ENCODE results near the gene ROPN1B. TPM values are rescaled to one million over a fixed set of nuclear protein-coding genes. Genes with fewer than 3 reads are reported as not detected.
"Not testable (repeated sequence)": the region's sequence is repeated elsewhere in the genome, so short reads cannot be mapped to it uniquely, and the experiment has no call there.

The ROPN1B gene
- polyA plus RNA-seq, 4 donors, result 0.24 to 1.2 (median 1.1) TPM; not detected in 1

DNA sequence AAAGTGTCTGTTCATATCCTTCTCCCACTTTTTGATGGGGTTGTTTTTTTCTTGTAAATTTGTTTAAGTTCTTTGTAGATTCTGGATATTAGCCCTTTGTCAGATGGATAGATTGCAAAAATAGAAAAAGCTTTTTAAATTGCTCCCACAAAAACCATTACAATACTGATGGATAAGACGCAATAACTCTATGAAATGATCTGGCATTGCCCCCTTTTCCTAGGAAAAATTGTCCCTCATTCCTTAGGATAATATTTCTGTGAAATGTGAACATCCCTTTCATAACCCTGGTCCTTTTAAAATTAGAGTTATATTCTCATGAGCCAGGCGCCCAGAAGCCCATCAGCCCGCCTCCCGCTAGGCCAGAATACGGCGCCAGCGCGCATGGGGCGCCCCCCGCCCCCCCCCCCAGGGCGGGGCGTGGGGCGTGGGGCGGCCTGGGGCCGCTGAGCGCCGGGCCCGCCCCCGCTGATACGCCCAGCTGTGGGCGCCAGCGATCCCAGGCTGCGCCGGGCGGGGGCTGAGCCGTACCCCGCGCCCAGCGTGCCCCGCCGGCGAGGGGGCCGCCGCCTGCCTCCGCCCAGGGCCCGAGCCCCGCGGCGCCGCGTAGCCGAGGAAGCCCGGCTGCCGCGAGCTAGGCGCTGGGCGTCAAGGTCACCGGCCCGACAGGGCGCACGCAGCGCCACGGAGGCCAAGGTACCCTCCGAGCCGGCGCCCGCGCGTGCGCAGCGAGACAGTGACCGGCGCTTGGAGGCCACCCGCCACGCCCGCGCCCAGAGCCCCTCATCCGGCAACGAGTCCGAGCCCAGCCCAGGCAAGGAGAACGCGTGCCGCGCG lies 11.1 kb upstream of the ROPN1B start:
- DNase-seq (ENCODE audit: low read depth in 4 of 4, low spot score in 2 of 4), result no peak

DNA sequence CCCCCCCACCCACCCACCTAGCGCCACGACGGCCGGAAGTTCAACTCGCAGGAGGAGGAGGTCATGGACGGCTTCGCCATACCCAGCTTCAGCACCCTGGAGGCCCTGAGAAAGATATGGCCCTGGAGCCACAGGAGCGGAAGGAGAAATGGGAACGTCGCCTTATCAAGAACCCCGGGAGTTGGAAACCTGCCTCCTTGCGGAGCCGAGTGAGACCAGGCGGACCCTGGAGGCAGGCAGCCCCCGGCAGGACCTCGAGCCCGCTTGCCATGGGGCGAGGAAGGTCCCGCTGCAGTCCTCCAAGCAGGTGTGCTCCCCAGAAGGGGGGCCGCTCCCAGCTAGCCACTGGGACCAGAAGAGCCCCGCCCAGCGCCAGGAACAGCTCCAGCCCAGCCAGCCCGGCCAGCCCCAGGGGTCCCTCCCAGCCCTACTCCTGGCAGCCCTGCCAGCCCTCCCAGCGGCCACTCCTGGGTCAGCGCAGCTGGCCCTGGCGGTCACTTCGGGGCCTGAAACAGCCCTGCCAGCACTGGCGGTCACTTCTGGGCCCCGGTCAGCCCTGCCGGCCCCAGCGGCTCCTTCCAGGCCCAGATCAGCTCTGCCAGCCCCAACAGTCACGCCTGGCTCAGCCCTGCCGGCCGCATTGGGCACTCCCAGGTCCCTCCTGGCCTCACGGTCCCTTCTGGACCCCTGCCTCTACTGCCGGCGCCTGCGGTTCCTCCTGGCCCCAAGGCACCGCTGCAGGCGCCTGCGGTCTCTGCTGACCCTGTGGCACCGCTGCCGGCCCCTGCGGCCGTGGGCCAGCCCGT lies 10.3 kb upstream of the ROPN1B start:
- DNase-seq (ENCODE audit: low read depth in 4 of 4, low spot score in 2 of 4), result no peak

- no peak for DNase-seq (ENCODE audit: low read depth in 4 of 4, low spot score in 2 of 4)
Measured at GRCh38 chr3:125959317-125960065, 9.5 kb upstream of the ROPN1B start.

GRCh38 chr3:125960066-125960424 lies 8.9 kb upstream of the ROPN1B start:
- no peak for DNase-seq (ENCODE audit: low read depth in 4 of 4, low spot score in 2 of 4)

DNA sequence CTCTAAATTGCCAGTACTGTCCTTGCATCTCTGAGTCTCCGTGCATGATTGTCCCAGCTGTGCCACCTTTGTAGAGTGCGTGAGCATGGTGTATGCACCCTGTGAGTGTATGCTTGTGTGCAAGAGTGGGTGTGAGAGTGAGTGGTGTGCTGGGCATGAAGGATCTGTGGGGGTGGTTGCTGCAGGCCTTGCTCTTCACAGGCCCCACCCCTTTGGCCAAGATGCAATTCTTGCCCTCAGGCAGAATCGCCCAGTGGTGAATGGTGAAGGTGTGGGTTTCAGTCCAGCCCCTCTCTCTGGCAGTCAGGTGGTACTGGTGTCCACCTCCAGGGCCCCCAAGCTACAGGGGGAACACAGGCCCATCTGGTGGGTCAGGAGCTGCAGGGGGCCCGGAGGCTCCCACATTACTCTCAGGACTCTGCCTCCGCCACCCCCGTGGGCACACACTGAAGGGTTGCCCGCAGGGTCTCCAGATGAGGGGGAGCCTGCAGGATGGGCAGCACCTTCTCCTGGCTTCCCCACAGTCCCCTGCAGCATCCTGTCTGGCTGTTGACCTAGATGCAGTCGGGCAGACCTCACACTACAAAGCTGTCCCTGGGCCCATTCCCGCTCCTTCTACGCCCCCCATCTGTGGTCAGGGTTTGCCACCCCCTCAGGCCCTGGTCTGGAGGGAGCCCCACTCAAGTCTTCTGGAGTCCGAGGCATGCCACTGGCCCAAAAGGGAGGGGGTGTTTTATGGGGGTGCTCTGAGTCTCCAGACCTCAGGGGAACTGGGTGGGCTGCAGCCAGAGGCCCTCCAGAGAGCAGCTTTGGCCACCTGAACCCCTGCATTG lies 8.3 kb upstream of the ROPN1B start:
- no peak for DNase-seq (ENCODE audit: low read depth in 4 of 4, low spot score in 2 of 4)

DNA sequence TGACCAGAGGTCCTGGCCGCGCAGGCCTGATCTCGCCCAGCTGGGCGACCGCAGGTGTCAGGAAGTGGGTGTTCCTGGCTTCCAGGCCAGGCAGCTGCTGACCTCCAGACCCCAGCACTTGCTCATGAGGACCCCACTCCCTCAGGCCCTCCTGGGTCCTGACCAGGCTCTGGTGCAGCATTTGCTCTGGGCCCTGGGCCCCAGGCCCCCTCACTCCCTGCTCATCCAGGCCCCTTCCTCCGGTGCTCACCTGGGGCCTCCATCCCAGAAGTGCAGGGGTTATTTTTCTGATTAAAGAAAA lies 7.7 kb upstream of the ROPN1B start:
- no peak for DNase-seq (ENCODE audit: low read depth in 4 of 4, low spot score in 2 of 4)

DNA sequence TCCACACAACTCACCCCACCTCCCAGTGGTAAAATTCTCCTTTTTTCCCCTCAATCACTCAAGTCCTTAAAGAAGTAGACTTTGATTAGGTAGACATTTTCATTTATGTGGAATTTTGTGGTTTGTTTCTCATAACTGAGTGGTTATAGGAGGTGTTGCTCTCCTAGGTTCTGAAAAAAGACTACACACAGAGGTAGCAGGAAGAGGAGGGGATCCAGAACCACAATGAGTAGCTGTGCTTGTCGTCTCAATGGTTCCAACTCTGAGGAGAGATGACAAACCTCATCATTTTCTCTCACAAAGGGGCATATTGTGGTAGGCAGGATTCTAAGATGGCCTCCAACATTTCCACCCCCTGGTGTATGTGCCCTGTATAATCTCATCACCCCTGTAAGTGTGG lies 5.1 kb upstream of the ROPN1B start:
- DNase-seq (ENCODE audit: low read depth in 4 of 4, low spot score in 2 of 4), result not testable (repeated sequence)

- DNase-seq (ENCODE audit: low read depth in 4 of 4, low spot score in 2 of 4), result no peak
Measured at GRCh38 chr3:125965505-125965904, 3.5 kb upstream of the ROPN1B start.

GRCh38 chr3:125967156-125967555 lies 1.8 kb upstream of the ROPN1B start:
- DNase-seq (ENCODE audit: low read depth in 4 of 4, low spot score in 2 of 4), result no peak

DNA sequence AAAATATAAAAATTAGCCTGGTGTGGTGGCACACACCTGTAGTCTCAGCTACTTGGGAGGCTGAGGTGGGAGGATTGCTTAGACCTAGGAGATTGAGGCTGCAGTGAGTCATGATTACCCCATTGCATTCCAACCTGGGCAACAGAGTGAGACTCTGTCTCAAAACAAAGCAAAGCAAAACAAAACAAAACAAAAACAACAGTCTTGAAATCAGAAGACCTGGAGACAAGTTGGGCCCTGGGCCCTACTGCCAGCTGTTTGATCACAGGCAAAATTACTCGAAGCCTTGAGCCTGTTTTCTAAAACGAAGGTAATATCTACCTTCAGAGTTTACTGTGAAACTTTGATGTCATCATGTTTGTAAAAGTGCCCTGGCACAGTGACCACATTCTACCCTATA lies 857 bp upstream of the ROPN1B start:
- not testable (repeated sequence) for DNase-seq (ENCODE audit: low read depth in 4 of 4, low spot score in 2 of 4)

DNA sequence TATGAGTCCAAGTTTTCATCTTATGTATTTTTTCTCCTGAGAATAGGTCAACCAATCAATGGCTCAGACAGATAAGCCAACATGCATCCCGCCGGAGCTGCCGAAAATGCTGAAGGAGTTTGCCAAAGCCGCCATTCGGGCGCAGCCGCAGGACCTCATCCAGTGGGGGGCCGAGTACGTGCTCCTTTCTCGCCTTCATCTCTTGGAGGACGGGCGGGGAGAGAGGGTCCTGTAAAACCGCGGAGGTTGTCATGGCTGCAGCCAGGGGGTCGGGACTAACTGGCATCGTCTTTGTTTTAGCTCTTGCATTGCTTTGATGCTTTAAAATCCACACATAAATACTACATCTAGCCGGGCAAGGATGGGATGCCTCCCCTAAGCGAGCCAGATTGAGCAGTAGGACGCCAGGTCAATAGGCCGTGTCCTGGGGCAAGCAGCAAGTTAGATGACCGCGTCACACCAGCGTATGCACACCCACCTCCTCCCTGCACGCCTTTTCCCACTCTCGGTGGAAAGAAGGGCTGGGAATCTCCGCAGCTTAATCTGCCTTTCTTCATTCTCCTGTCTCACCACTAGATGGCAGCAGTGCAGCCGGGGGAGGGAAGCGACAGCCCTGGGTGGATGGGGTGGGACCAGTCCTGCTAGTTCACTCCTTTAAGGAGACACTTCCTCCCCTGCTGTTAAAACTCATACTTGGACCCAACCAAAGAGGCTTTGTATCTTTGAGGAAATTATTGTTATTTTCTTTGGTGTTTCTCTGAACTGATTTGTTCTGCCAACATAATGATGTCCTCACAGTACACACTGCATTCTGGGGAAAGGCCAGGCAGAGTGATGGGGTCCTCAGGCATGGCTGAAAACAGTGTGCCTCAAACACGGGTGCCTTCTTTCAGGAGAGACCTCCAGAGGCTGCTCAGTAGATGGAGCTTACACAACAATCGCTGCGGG lies 3.3 kb downstream of the ROPN1B start:
- peak in 1 of 4 donors; percentile 29 for DNase-seq (ENCODE audit: low read depth in 4 of 4, low spot score in 2 of 4)

GRCh38 chr3:125975245-125976002 lies 6.4 kb downstream of the ROPN1B start:
- DNase-seq (ENCODE audit: low read depth in 4 of 4, low spot score in 2 of 4), result not testable (repeated sequence)

GRCh38 chr3:125976003-125976390 lies 7.0 kb downstream of the ROPN1B start:
- DNase-seq (ENCODE audit: low read depth in 4 of 4, low spot score in 2 of 4), result not testable (repeated sequence)

DNA sequence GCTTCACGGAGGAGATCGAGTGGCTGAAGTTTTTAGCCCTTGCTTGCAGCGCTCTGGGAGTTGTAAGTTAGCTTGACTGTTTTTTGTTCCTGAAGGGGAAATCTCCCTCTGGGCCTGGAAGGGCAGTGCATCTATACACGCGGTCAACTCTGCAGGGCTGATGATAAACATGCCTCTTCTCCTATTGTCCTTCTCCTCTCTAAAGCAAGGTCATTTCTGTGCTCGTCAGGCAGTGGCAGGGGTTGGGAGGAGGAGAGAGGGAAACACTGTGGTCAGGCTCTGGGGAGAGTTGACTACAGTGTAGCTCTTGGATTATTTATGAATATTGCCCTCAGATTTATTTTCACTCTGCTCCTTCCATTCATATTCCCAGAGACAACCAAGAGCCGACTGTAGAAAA lies 8.1 kb downstream of the ROPN1B start:
- not testable (repeated sequence) for DNase-seq (ENCODE audit: low read depth in 4 of 4, low spot score in 2 of 4)

DNA sequence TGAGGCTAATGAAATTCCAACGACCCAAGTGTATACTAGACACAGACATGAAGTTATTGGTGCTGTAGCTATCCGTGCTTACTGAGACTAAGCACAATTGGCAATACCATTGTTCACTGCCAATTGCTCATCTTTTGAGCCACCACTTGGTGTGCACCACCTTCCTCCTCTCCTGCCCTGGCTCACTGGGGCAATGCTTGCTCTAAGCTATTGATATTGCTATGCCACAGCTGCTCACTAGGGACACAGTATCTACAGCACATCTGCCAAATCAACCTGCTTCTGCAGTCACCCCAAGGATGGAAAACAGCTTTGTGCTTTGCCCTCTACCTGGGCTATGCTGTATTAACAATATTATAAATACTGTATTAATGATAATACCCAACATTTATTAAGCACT lies 16.0 kb downstream of the ROPN1B start:
- DNase-seq (ENCODE audit: low read depth in 4 of 4, low spot score in 2 of 4), result not testable (repeated sequence)

- DNase-seq (ENCODE audit: low read depth in 4 of 4, low spot score in 2 of 4), result peak; percentile 55 to 86 (median 66)
Measured at GRCh38 chr3:125990253-125990970, 21.4 kb downstream of the ROPN1B start.

DNA sequence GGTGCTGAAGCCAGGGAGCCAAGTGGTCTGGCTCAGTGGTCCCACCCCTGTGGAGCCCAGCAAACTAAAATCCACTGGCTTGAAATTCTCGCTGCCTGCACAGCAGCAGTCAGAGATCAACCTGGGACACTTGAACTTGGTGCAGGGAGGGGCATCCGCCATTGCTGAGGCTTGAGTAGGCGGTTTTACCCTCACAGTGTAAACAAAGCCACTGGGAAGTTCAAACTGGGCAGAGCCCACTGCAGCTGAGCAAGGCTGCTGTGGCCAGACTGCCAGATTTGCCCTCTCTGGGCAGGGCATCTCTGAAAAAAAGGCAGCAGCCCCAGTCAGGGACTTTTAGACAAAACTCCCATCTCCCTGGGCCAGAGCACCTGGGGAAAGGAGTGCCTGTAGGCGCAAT lies 27.8 kb downstream of the ROPN1B start:
- DNase-seq (ENCODE audit: low read depth in 4 of 4, low spot score in 2 of 4), result not testable (repeated sequence)

GRCh38 chr3:126002189-126002588 lies 33.2 kb downstream of the ROPN1B start:
- DNase-seq (ENCODE audit: low read depth in 4 of 4, low spot score in 2 of 4), result no peak

Measured in left renal cortex interstitium (tissue), 4 donors.